GM21825 (cell line): ENCODE data around the gene TMEM174.
"Not testable (repeated sequence)": the region's sequence is repeated elsewhere in the genome, so short reads cannot be mapped to it uniquely, and the experiment has no call there.

Experiments
- ATAC-seq: cut with Tn5 transposase; IDR thresholded peaks from one replicate; pipeline ENCODE4 v1.9.1; 2021; ENCODE audit warnings: mild to moderate bottlenecking, moderate library complexity; ENCODE audit not compliant: unreplicated experiment

TMEM174 gene

GRCh38 chr5:73188764-73189531 lies 16.0 kb downstream of the TMEM174 start:
- ATAC-seq, result no peak

GRCh38 chr5:73189871-73190376 lies 16.9 kb downstream of the TMEM174 start:
- no peak for ATAC-seq

- no peak for ATAC-seq
These were observed 19.4 kb downstream of the TMEM174 start for GRCh38 chr5:73192370-73192769.

- ATAC-seq, result no peak
These were observed 20.6 kb downstream of the TMEM174 start for GRCh38 chr5:73193592-73193991.

GRCh38 chr5:73196201-73196600 lies 23.2 kb downstream of the TMEM174 start:
- ATAC-seq, result no peak

GRCh38 chr5:73197637-73198257 lies 24.8 kb downstream of the TMEM174 start:
- ATAC-seq, result no peak

GRCh38 chr5:73198833-73199592 lies 26.0 kb downstream of the TMEM174 start:
- no peak for ATAC-seq

- ATAC-seq, result no peak
These were observed 26.7 kb downstream of the TMEM174 start for GRCh38 chr5:73199671-73200070.

GRCh38 chr5:73201547-73202513 lies 28.8 kb downstream of the TMEM174 start:
- peak; percentile 61 for ATAC-seq

GRCh38 chr5:73204332-73204731 lies 31.3 kb downstream of the TMEM174 start:
- no peak for ATAC-seq

GRCh38 chr5:73204733-73205132 lies 31.7 kb downstream of the TMEM174 start:
- ATAC-seq, result no peak

GRCh38 chr5:73205305-73205704 lies 32.3 kb downstream of the TMEM174 start:
- no peak for ATAC-seq

GRCh38 chr5:73207239-73207638 lies 34.2 kb downstream of the TMEM174 start:
- not testable (repeated sequence) for ATAC-seq

- ATAC-seq, result not testable (repeated sequence)
These were observed 36.1 kb downstream of the TMEM174 start for GRCh38 chr5:73209075-73209474.

GRCh38 chr5:73212693-73213092 lies 39.7 kb downstream of the TMEM174 start:
- not testable (repeated sequence) for ATAC-seq

- no peak for ATAC-seq
These were observed 40.6 kb downstream of the TMEM174 start for GRCh38 chr5:73213566-73213998.

GRCh38 chr5:73214306-73214705 lies 41.3 kb downstream of the TMEM174 start:
- no peak for ATAC-seq

GRCh38 chr5:73214996-73215395 lies 42.0 kb downstream of the TMEM174 start:
- no peak for ATAC-seq

- no peak for ATAC-seq
These were observed 42.5 kb downstream of the TMEM174 start for GRCh38 chr5:73215531-73215890.

GRCh38 chr5:73215891-73216610 lies 43.1 kb downstream of the TMEM174 start:
- ATAC-seq, result peak; percentile 78
